BLaER1 treated with 17β-estradiol and CSF1 and Interleukin-3, amounts not matched to agents 10 nM and 100 nM (cell line): ENCODE data around the gene UVRAG.
A peak's percentile ranks its signal among the peaks of the same experiment; 100 is the strongest.

Experiments
- H3K27ac ChIP-seq, 11 experiments: shearing (Covaris generic); formaldehyde crosslinking; 2 replicates each; pipeline ENCODE4 v1.8.1; 2022
- H3K27me3 ChIP-seq, 11 experiments: shearing (Covaris generic); formaldehyde crosslinking; 2 replicates each; pipeline ENCODE4 v1.8.1; 2022
- H3K36me3 ChIP-seq, 11 experiments: shearing (Covaris generic); formaldehyde crosslinking; 2 replicates each; pipeline ENCODE4 v1.8.1; 2022
- H3K4me1 ChIP-seq, 10 experiments: shearing (Covaris generic); formaldehyde crosslinking; 2 replicates each; pipeline ENCODE4 v1.8.1; 2022
- H3K4me2 ChIP-seq, 11 experiments: shearing (Covaris generic); formaldehyde crosslinking; 2 replicates each; pipeline ENCODE4 v1.8.1; 2022
- H3K4me3 ChIP-seq, 10 experiments: shearing (Covaris generic); formaldehyde crosslinking; 2 replicates each; pipeline ENCODE4 v1.8.1; 2022
- H3K9ac ChIP-seq, 11 experiments: shearing (Covaris generic); formaldehyde crosslinking; 2 replicates each; pipeline ENCODE4 v1.8.1; 2022
- H3K9me3 ChIP-seq, 11 experiments: shearing (Covaris generic); formaldehyde crosslinking; replicated peaks in 1 of 11; 2 replicates each; pipeline ENCODE4 v1.8.1; 2022
- H4K20me1 ChIP-seq, 11 experiments: shearing (Covaris generic); formaldehyde crosslinking; 2 replicates each; pipeline ENCODE4 v1.8.1; 2022
- Cebpa-rat ChIP-seq, 11 experiments: shearing (Covaris generic); IDR thresholded peaks; 2 replicates each; pipeline ENCODE4 v1.8.1; 2022

The UVRAG gene

DNA sequence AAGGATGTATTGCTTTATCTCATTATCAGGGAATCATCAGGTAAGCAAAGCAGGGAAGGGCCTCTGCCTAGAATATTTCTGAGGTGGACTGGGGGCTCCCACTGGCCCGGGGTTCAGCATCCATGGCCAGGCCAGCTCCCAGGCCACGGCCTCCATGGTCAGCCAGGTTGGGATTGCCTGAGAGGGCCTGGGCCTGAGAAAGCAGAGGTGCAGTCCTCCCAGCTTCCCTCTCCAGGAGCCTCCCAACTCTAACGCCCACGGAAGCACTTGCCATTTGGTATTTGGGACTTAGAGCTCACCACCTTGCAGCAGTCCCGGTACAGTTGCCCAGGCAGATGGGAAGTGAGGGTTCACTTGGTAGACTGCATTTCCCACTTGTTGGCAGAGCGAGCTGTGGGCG, 33.7 kb upstream of the UVRAG start:
- Histone ChIP-seq H3K4me3 (no peak overlapping the region), H3K4me1 (peaks cover 8 to 36% (median 19%) of the 10 kb centered on the region in 10 experiments), H3K4me2 (no peak overlapping the region), H3K27ac (no peak overlapping the region), H3K27me3 (no peaks in the 10 kb centered on the region), H3K9me3 (no peaks in the 10 kb centered on the region), H4K20me1 (no peaks in the 10 kb centered on the region), H3K36me3 (no peaks in the 10 kb centered on the region), H3K9ac (no peak overlapping the region)
- TF ChIP-seq Cebpa-rat (IDR thresholded peaks at IDR 0.05): no peak

- Histone ChIP-seq H4K20me1 (no peaks in the 10 kb centered on the region), H3K4me2 (no peak overlapping the region), H3K9me3 (no peaks in the 10 kb centered on the region), H3K9ac (no peak overlapping the region), H3K4me1 (peaks cover 8 to 31% (median 19%) of the 10 kb centered on the region in 10 experiments), H3K4me3 (no peak overlapping the region), H3K27me3 (no peaks in the 10 kb centered on the region), H3K36me3 (no peaks in the 10 kb centered on the region), H3K27ac (no peak overlapping the region)
- TF ChIP-seq Cebpa-rat (IDR thresholded peaks at IDR 0.05): no peak
Observed at GRCh38 chr11:75781831-75782230, 33.2 kb upstream of the UVRAG start.

DNA sequence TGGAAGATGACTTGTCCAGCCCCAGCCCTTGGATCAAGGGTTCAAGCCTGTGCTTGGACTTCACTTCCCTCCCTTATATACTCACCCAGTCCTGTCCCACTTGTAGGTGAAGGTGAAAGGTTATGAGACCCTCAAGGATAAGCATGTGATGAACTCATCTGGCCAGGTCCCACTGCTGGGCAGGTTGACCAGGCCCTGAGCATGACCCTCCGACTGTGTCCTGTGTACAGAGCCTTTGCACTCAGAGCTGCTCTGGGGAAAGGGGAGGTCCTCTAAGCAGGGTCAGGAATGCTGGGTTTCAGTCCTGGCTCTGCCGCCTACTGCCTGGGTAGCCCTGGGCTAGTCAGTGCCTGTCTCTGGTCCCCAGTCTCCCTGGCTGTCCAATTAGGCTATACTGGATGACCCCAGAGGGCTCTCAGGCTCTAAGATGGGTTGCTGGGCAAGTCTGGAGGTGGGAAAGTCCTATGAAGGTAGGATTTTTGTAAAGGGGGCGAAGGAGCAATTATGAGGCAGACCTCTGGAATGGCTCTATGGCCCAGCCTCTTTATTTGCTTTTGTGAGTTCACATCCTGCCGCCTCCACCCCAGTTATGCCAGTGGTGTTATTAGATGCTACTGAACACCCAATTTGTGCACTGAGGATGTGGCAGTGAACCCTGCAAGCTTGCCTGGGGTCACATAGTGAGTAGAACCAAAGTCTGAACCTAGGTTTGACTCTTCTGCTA, 32.3 kb upstream of the UVRAG start:
- peaks cover under 1 to 22% (median 11%) of the 10 kb centered on the region in 10 experiments; a peak in 19 of 20 replicates for H3K4me1 ChIP-seq
- H3K27me3 ChIP-seq: no peaks in the 10 kb centered on the region
- no peaks in the 10 kb centered on the region for H3K36me3 ChIP-seq
- no peak overlapping the region for H3K9ac ChIP-seq
- H3K4me3 ChIP-seq: no peak overlapping the region
- 0 out of 22 replicates have a peak overlapping the region, but pooled peaks of 1 of the 11 experiments have one; percentile 1 for H3K27ac ChIP-seq
- no peaks in the 10 kb centered on the region for H3K9me3 ChIP-seq
- H4K20me1 ChIP-seq: no peaks in the 10 kb centered on the region
- TF ChIP-seq Cebpa-rat (IDR thresholded peaks at IDR 0.05): no peak
- H3K4me2 ChIP-seq: peak overlapping the region; percentile 0 to 43 (median 23); a peak in 14 of 22 replicates

- Histone ChIP-seq H3K27ac (0 out of 22 replicates have a peak overlapping the region, but pooled peaks of 1 of the 11 experiments have one; percentile 1), H3K9ac (no peak overlapping the region), H3K4me1 (peaks cover 0 to 15% (median 9%) of the 10 kb centered on the region in 10 experiments; a peak in 13 of 20 replicates), H3K36me3 (no peaks in the 10 kb centered on the region), H4K20me1 (no peaks in the 10 kb centered on the region), H3K4me2 (peak overlapping the region; percentile 0 to 43 (median 23); a peak in 14 of 22 replicates), H3K27me3 (no peaks in the 10 kb centered on the region), H3K9me3 (no peaks in the 10 kb centered on the region), H3K4me3 (no peak overlapping the region)
- no peak for TF ChIP-seq Cebpa-rat (IDR thresholded peaks at IDR 0.05)
Observed at GRCh38 chr11:75783416-75784084, 31.5 kb upstream of the UVRAG start.

DNA sequence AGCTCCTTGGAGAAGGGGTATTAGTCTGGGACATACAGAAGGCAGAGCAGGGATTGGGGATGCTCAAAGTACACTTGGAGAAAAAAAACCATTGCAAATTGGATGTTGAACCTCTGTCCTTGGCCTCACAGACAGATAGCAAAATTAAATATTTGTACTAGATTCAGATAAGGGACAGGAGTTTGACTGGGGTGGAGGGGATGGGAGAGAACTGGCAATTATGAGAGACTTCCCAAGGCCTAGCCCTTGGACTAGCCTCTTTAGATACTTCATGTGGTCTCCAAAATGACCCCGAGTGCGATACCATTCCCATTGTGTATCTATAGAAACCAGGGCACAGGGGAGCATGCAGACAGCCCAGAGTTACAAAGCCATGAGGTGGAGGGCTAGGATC, 30.9 kb upstream of the UVRAG start:
- H4K20me1 ChIP-seq: no peaks in the 10 kb centered on the region
- no peak overlapping the region for H3K9ac ChIP-seq
- TF ChIP-seq Cebpa-rat (IDR thresholded peaks at IDR 0.05): no peak
- H3K27ac ChIP-seq: no peak overlapping the region
- H3K27me3 ChIP-seq: no peaks in the 10 kb centered on the region
- no peaks in the 10 kb centered on the region for H3K36me3 ChIP-seq
- no peak overlapping the region for H3K4me2 ChIP-seq
- peaks cover 0 to 15% (median 9%) of the 10 kb centered on the region in 10 experiments; a peak in 13 of 20 replicates for H3K4me1 ChIP-seq
- H3K4me3 ChIP-seq: no peak overlapping the region
- H3K9me3 ChIP-seq: no peaks in the 10 kb centered on the region

DNA sequence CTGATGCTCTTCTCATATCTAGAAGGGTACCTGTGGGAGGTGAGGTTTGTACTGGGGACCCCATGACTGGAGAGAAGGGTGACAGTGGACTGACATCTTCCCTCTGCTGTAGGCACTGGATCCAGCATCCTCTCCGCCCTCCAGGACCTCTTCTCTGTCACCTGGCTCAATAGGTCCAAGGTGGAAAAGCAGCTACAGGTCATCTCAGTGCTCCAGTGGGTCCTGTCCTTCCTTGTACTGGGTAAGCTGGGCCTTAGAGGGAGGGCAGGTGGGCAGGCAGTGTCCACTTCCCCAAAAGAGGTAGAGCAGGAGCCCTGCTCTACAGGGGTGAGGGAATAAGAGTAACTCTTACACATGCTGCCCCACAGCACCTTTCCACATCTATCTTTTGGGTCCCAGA, 30.5 kb upstream of the UVRAG start:
- no peaks in the 10 kb centered on the region for H3K9me3 ChIP-seq
- no peaks in the 10 kb centered on the region for H3K36me3 ChIP-seq
- no peak overlapping the region for H3K4me2 ChIP-seq
- no peak overlapping the region for H3K4me3 ChIP-seq
- no peak overlapping the region for H3K27ac ChIP-seq
- no peaks in the 10 kb centered on the region for H4K20me1 ChIP-seq
- H3K9ac ChIP-seq: no peak overlapping the region
- no peak for TF ChIP-seq Cebpa-rat (IDR thresholded peaks at IDR 0.05)
- H3K4me1 ChIP-seq: peaks cover 0 to 15% (median 9%) of the 10 kb centered on the region in 10 experiments; a peak in 13 of 20 replicates
- H3K27me3 ChIP-seq: no peaks in the 10 kb centered on the region

DNA sequence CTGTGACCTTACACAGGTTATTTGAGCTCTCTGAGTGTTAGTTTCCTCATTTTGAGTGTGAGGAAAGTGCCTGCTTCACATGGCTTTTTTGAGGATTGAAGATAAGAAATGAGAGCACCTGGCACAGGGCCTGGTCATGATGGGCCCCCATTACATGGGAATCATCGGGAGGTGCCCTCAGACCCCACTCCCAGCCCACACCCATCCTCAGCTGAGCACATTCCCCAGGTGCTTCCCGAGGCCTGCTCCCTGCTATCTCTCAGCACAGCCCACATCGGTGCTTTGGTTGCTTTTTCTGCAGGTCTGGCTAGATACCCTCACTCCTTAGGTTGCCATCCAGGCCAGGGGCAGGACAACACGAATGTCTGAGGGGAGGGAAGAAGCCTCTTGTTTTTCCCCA, 29.8 kb upstream of the UVRAG start:
- Histone ChIP-seq H3K4me1 (peaks cover 0 to 11% (median 9%) of the 10 kb centered on the region in 10 experiments; a peak in 13 of 20 replicates), H3K36me3 (no peaks in the 10 kb centered on the region), H3K9ac (no peak overlapping the region), H3K27ac (no peak overlapping the region), H3K27me3 (no peaks in the 10 kb centered on the region), H3K4me2 (no peak overlapping the region), H3K4me3 (no peak overlapping the region), H3K9me3 (no peaks in the 10 kb centered on the region), H4K20me1 (no peaks in the 10 kb centered on the region)
- TF ChIP-seq Cebpa-rat (IDR thresholded peaks at IDR 0.05): no peak

- no peaks in the 10 kb centered on the region for H3K9me3 ChIP-seq
- H3K27me3 ChIP-seq: no peaks in the 10 kb centered on the region
- no peak overlapping the region for H3K4me2 ChIP-seq
- no peak overlapping the region for H3K9ac ChIP-seq
- no peak overlapping the region for H3K4me3 ChIP-seq
- H3K4me1 ChIP-seq: peaks cover 0 to 11% (median 9%) of the 10 kb centered on the region in 10 experiments; a peak in 13 of 20 replicates
- H4K20me1 ChIP-seq: no peaks in the 10 kb centered on the region
- no peak overlapping the region for H3K27ac ChIP-seq
- no peak for TF ChIP-seq Cebpa-rat (IDR thresholded peaks at IDR 0.05)
- H3K36me3 ChIP-seq: no peaks in the 10 kb centered on the region
Observed at GRCh38 chr11:75786101-75786736, 28.8 kb upstream of the UVRAG start.

- no peaks in the 10 kb centered on the region for H3K36me3 ChIP-seq
- no peak overlapping the region for H3K9ac ChIP-seq
- H3K9me3 ChIP-seq: no peaks in the 10 kb centered on the region
- H3K27ac ChIP-seq: no peak overlapping the region
- no peak overlapping the region for H3K4me3 ChIP-seq
- no peaks in the 10 kb centered on the region for H3K4me1 ChIP-seq
- no peak for TF ChIP-seq Cebpa-rat (IDR thresholded peaks at IDR 0.05)
- no peaks in the 10 kb centered on the region for H3K27me3 ChIP-seq
- no peak overlapping the region for H3K4me2 ChIP-seq
- no peaks in the 10 kb centered on the region for H4K20me1 ChIP-seq
Observed at GRCh38 chr11:75789521-75789920, 25.5 kb upstream of the UVRAG start.
